Lower leg skin (tissue), 3 donors: ENCODE data around the gene CNOT10.

ENCODE experiments used
- CTCF ChIP-seq, 3 donors: fragments of 450-650 bp; IDR thresholded peaks; one replicate each; pipeline ENCODE4 v1.5.1; 2016; ENCODE audit warnings: antibody characterized with exemption in 3 of 3, mild to moderate bottlenecking in 3 of 3, moderate library complexity in 2 of 3
- POLR2A ChIP-seq, 2 donors: fragments of 450-650 bp; IDR thresholded peaks; one replicate each; pipeline ENCODE4 v1.6.1; 2016 to 2017; ENCODE audit warnings: antibody characterized with exemption in 2 of 2, mild to moderate bottlenecking in 1 of 2, moderate library complexity in 1 of 2

DNA sequence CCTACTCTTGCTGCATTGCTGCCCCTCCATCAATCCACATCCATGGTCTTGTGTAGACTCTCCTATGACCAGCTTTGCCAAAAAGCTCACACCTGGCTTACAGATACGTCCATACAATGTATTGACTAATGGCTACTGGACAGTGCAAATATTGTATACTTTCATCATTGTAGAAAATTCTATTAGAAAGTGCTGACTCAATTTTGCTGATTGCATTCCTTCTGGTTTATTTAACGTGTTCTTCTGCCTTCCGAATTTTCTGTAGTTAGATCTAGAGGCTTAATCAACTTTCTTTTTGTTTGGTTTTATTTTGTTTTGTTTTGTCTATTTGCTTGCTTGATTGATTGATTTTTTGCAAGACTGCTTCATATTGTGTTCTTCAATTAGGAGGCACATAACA lies 29.8 kb upstream of the CNOT10 start:
- no peak for TF ChIP-seq POLR2A (IDR thresholded peaks at IDR 0.05)
- no peak for TF ChIP-seq CTCF (IDR thresholded peaks at IDR 0.05)
